IMR-90 (cell line): ENCODE results near the gene ILF2. TPM values are rescaled to one million over a fixed set of nuclear protein-coding genes. Genes with fewer than 3 reads are reported as not detected.

Source experiments
- ATAC-seq: fragments of 200-7000 bp; cut with Tn5 transposase; 2 replicates; pipeline ENCODE4 v1.9.1; 2020; ENCODE audit warnings: low read depth, mild to moderate bottlenecking, moderate library complexity
- BruUV-seq: library from RNA; stranded (reverse); fragments of 400-500 nt; replicated peaks from 2 replicates; lab custom pipeline; 2021; lab: Mats Ljungman, UMichigan
- CTCF ChIA-PET: fragments of 300-600 bp; formaldehyde crosslinking; extraction: SDS; loops from one replicate; lab custom pipeline; 2021; ENCODE audit warnings: antibody characterized with exemption; lab: Yijun Ruan, JAX
- POLR2A ChIA-PET: fragments of 300-600 bp; sonication (Branson Sonifier 250); formaldehyde crosslinking; loops from one replicate; lab custom pipeline; 2022; ENCODE audit warnings: antibody characterized with exemption; ENCODE audit not compliant: unreplicated experiment; lab: Charles Lee
- DNase-seq: peaks from one replicate; pipeline ENCODE4 v3.0.0; 2013
- H2AFZ ChIP-seq: replicated peaks from 2 replicates; pipeline ENCODE3; 2013; ENCODE audit warnings: low read length, mild to moderate bottlenecking; ENCODE audit not compliant: poor library complexity
- H2AK5ac ChIP-seq: 2 replicates; pipeline ENCODE4 v1.6.1; 2013; ENCODE audit warnings: low read depth, low read length, inconsistent platforms
- H2AK9ac ChIP-seq: replicated peaks from 2 replicates; pipeline ENCODE3; 2013; ENCODE audit warnings: mild to moderate bottlenecking, low read depth, low read length, moderate library complexity; ENCODE audit not compliant: poor library complexity
- H2BK120ac ChIP-seq: 2 replicates; pipeline ENCODE4 v1.6.1; 2013; ENCODE audit warnings: low read depth, low read length, inconsistent platforms
- H2BK15ac ChIP-seq: 3 replicates; pipeline ENCODE4 v1.6.1; 2013; ENCODE audit warnings: low read depth, low read length, inconsistent platforms
- H2BK20ac ChIP-seq: 2 replicates; pipeline ENCODE4 v1.6.1; 2013; ENCODE audit warnings: low read depth, mild to moderate bottlenecking, inconsistent platforms, low read length, moderate library complexity
- H2BK5ac ChIP-seq: 2 replicates; pipeline ENCODE4 v1.6.1; 2013; ENCODE audit warnings: mild to moderate bottlenecking, low read depth, low read length, inconsistent platforms; ENCODE audit not compliant: poor library complexity, severe bottlenecking
- H3K14ac ChIP-seq: replicated peaks from 2 replicates; pipeline ENCODE4 v1.6.1; 2013; ENCODE audit warnings: low read depth, low read length, inconsistent platforms
- H3K18ac ChIP-seq: 2 replicates; pipeline ENCODE4 v1.6.1; 2013; ENCODE audit warnings: low read depth, low read length, control low read depth
- H3K23ac ChIP-seq: 2 replicates; pipeline ENCODE4 v1.6.1; 2013; ENCODE audit warnings: low read depth, low read length, inconsistent platforms
- H3K27ac ChIP-seq: 2 replicates; pipeline ENCODE4 v1.5.1; 2013; ENCODE audit warnings: mild to moderate bottlenecking, control low read depth, low read length; ENCODE audit not compliant: insufficient read depth
- H3K27me3 ChIP-seq: 2 replicates; pipeline ENCODE4 v1.6.1; 2013; ENCODE audit warnings: low read length; ENCODE audit not compliant: control insufficient read depth, insufficient read depth
- H3K36me3 ChIP-seq: 2 replicates; pipeline ENCODE4 v1.6.1; 2013; ENCODE audit warnings: low read length, mixed read lengths; ENCODE audit not compliant: control insufficient read depth, insufficient read depth
- H3K4ac ChIP-seq: 2 replicates; pipeline ENCODE4 v1.6.1; 2013; ENCODE audit warnings: low read depth, low read length, inconsistent platforms
- H3K4me1 ChIP-seq: 2 replicates; pipeline ENCODE4 v1.6.1; 2013; ENCODE audit warnings: low read length, mixed read lengths; ENCODE audit not compliant: control insufficient read depth, insufficient read depth
- H3K4me2 ChIP-seq: 2 replicates; pipeline ENCODE4 v1.6.1; 2013; ENCODE audit warnings: low read depth, mild to moderate bottlenecking, control low read depth, low read length, moderate library complexity
- H3K4me3 ChIP-seq: 2 replicates; pipeline ENCODE4 v1.5.1; 2013; ENCODE audit warnings: low read depth, mild to moderate bottlenecking, control low read depth, low read length, moderate library complexity; ENCODE audit not compliant: insufficient read depth
- H3K56ac ChIP-seq: 2 replicates; pipeline ENCODE4 v1.6.1; 2013; ENCODE audit warnings: low read length, inconsistent platforms; ENCODE audit not compliant: insufficient read depth; ENCODE audit errors: extremely low read depth
- H3K79me1 ChIP-seq, 2 experiments: 2 replicates each; pipeline ENCODE4 v1.6.1; 2013; ENCODE audit warnings: low read length in 2 of 2, inconsistent platforms in 1 of 2, low read depth in 1 of 2
- H3K9ac ChIP-seq: 2 replicates; pipeline ENCODE4 v1.6.1; 2013; ENCODE audit warnings: low read depth, low read length, control low read depth
- H3K9me1 ChIP-seq: 2 replicates; pipeline ENCODE4 v1.6.1; 2013; ENCODE audit warnings: low read length, inconsistent platforms; ENCODE audit not compliant: insufficient read depth
- H3K9me3 ChIP-seq: 2 replicates; pipeline ENCODE4 v1.6.1; 2013; ENCODE audit warnings: low read length; ENCODE audit not compliant: control insufficient read depth, insufficient read depth
- H4K20me1 ChIP-seq: 2 replicates; pipeline ENCODE4 v1.6.1; 2013; ENCODE audit warnings: low read length, inconsistent platforms; ENCODE audit not compliant: insufficient read depth
- H4K5ac ChIP-seq: 2 replicates; pipeline ENCODE4 v1.6.1; 2013; ENCODE audit warnings: mild to moderate bottlenecking, low read depth, low read length, control low read depth
- H4K8ac ChIP-seq, 2 experiments: 2 replicates each; pipeline ENCODE4 v1.6.1; 2013; ENCODE audit warnings: low read depth in 2 of 2, low read length in 2 of 2, control low read depth in 1 of 2, inconsistent platforms in 1 of 2
- H4K91ac ChIP-seq: 2 replicates; pipeline ENCODE4 v1.6.1; 2013; ENCODE audit warnings: low read depth, low read length, inconsistent platforms; ENCODE audit not compliant: insufficient read depth
- BHLHE40 ChIP-seq: fragments of 150-350 bp; IDR thresholded peaks from 2 replicates; pipeline ENCODE4 v1.6.1; 2016; ENCODE audit warnings: mild to moderate bottlenecking, low read depth, low read length
- CEBPB ChIP-seq: IDR thresholded peaks from 2 replicates; pipeline ENCODE4 v1.6.1; 2012; ENCODE audit warnings: low read depth, low read length, improper control_type of control experiment
- CHD1 ChIP-seq: IDR thresholded peaks from 2 replicates; pipeline ENCODE4 v1.6.1; 2012; ENCODE audit warnings: low read depth, low read length, improper control_type of control experiment
- MAFK ChIP-seq: IDR thresholded peaks from 2 replicates; pipeline ENCODE4 v1.6.1; 2012; ENCODE audit warnings: low read depth, low read length, improper control_type of control experiment
- MXI1 ChIP-seq: IDR thresholded peaks from 2 replicates; pipeline ENCODE4 v1.6.1; 2012; ENCODE audit warnings: low read depth, mild to moderate bottlenecking, low read length, moderate library complexity, borderline replicate concordance
- NFE2L2 ChIP-seq: fragments of 150-350 bp; IDR thresholded peaks from 2 replicates; pipeline ENCODE4 v1.6.1; 2016; ENCODE audit warnings: low read depth, mild to moderate bottlenecking, low read length
- POLR2A ChIP-seq: IDR thresholded peaks from 2 replicates; pipeline ENCODE4 v1.6.1; 2012; ENCODE audit warnings: mild to moderate bottlenecking, low read depth, low read length
- RAD21 ChIP-seq: IDR thresholded peaks from 2 replicates; pipeline ENCODE4 v1.6.1; 2012; ENCODE audit warnings: low read length, improper control_type of control experiment
- RFX5 ChIP-seq: IDR thresholded peaks from 2 replicates; pipeline ENCODE4 v1.8.0; 2012; ENCODE audit warnings: low read depth, mild to moderate bottlenecking, low read length, moderate library complexity
- SMC3 ChIP-seq: fragments of 150-350 bp; IDR thresholded peaks from 2 replicates; pipeline ENCODE4 v1.6.1; 2016; ENCODE audit warnings: low read depth, mild to moderate bottlenecking, antibody characterized with exemption, low read length, moderate library complexity
- WGBS, 2 experiments: methylation state at CpG; one replicate each; pipeline versions ENCODE4 v1.1.5 to v1.1.7; 2013; ENCODE audit warnings: missing lambda C conversion rate in 2 of 2; ENCODE audit not compliant: insufficient read length in 1 of 2; ENCODE audit errors: extremely low coverage in 2 of 2; 5-methylcytosine and 5-hydroxymethylcytosine counted together
- dilution Hi-C: fragments of 300-500 bp; cut with HindIII; formaldehyde crosslinking; loops from one replicate; pipeline ENCODE4 v1.14.3; 2018; ENCODE audit warnings: low sequenced_read_pairs; ENCODE audit not compliant: unreplicated experiment
- in situ Hi-C: fragments of 300-500 bp; cut with MboI; formaldehyde crosslinking; loops from 3 replicates; pipeline ENCODE4 v1.14.3; 2019; ENCODE audit warnings: low sequenced_read_pairs, inconsistent platforms, mixed read lengths
- intact Hi-C: fragments of 100-400 bp; cut with micrococcal nuclease; formaldehyde crosslinking; loops from 2 replicates; pipeline ENCODE4 v1.10.0; 2022
- polyA plus RNA-seq, 3 experiments: library from polyadenylated mRNA; depleted of rRNA; stranded (reverse); fragments of >200 nt; gene quantifications; 2 replicates each; pipeline ENCODE4 v1.2.3, GENCODE V29; 2012; ENCODE audit warnings: low replicate concordance in 1 of 3
- total RNA-seq: library from RNA; depleted of rRNA; stranded (reverse); fragments of >200 nt; gene quantifications from 2 replicates; pipeline ENCODE4 v1.2.3, GENCODE V29; 2012
- TF ChIP-seq, protein P1 (sequence below): fragments of 150-350 bp; IDR thresholded peaks from 2 replicates; pipeline ENCODE4 v1.6.1; 2016; ENCODE audit warnings: low read depth, mild to moderate bottlenecking, low read length, moderate library complexity, borderline replicate concordance
- TF ChIP-seq, protein P2 (sequence below): conservative IDR thresholded peaks from 2 replicates; pipeline ENCODE4 v1.5.1; 2012; ENCODE audit warnings: mild to moderate bottlenecking, low read depth, low read length, improper control_type of control experiment

Gene ILF2
- total and polyA plus RNA-seq, 2 of the 4 experiments (the other 2 are of a cell fraction), result 273 to 504 TPM

DNA sequence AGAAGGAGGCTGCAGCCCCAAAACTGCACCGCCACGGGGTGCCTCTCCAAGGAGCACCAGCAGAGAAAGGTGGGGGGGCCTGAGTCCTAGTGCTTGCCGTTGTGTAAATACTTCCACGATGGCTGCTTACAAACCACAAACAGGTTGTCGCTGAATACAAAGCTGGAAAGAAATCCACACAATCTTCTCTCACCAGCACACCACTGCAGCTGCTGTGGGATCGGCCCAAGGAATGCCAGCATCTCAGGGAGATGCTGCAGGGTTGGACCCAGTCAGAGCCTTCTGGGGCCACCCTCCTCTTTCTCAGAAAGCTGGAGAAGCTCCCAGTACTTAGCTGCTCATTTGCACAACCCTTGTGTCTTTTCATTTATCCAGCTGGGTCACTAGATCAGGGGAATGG lies 51.6 kb downstream of the ILF2 start:
- Histone ChIP-seq H2BK15ac (no peak overlapping the region), H3K18ac (no peak overlapping the region), H2BK120ac (no peak overlapping the region), H3K9ac (no peak overlapping the region), H3K9me1 (0 out of 2 replicates have a peak, but pooled peaks cover 4% of the 10 kb centered on the region), H3K56ac (no peak overlapping the region), H2BK5ac (no peak overlapping the region), H3K27me3 (no peaks in the 10 kb centered on the region), H3K14ac (no peak overlapping the region), H4K5ac (no peak overlapping the region), H3K4me1 (peaks cover 3% of the 10 kb centered on the region; the same call in 1 of the 2 replicates), H3K9me3 (no peaks in the 10 kb centered on the region), H4K91ac (no peak overlapping the region), H3K4me3 (no peak overlapping the region), H2AFZ (no peak overlapping the region), H2AK9ac (no peak overlapping the region), H3K23ac (no peak overlapping the region), H2AK5ac (no peak overlapping the region), H3K79me1 (peaks cover 7 to 16% of the 10 kb centered on the region in 2 experiments; a peak in 3 of 4 replicates), H3K4ac (no peak overlapping the region), H4K20me1 (no peaks in the 10 kb centered on the region), H3K27ac (no peak overlapping the region), H3K36me3 (peaks cover 24% of the 10 kb centered on the region), H3K4me2 (no peak overlapping the region), H2BK20ac (no peak overlapping the region), H4K8ac (no peak overlapping the region)
- dilution Hi-C loops (no loop called here), in situ Hi-C loops (no loop called here), intact Hi-C loops (no loop called here)
- ChIA-PET POLR2A (interaction anchor here (0.6 kb wide), 1 partner anchor 8 kb away, joined by 3 read pairs; the partner anchor contains the start of gene S100A13), CTCF (interaction anchor here (2.3 to 2.5 kb wide), 2 partner anchors 14 to 47 kb away, joined by 6 to 15 read pairs; partner anchors contain the start of gene CHTOP)
- BruUV-seq, result no TSS peak
- WGBS, 2 experiments, result 90% methylated on average over 3 of the region's 6 CpGs; no CpG with 5 or more reads in 1 of the 2 experiments
- no peak for DNase-seq
- no peak for ATAC-seq
- TF ChIP-seq POLR2A (no peak), BHLHE40 (no peak), MXI1 (no peak), RAD21 (no peak), MAFK (no peak), SMC3 (no peak), CHD1 (no peak), CEBPB (no peak), RFX5 (no peak), NFE2L2 (no peak)
- TF ChIP-seq, protein P1, sequence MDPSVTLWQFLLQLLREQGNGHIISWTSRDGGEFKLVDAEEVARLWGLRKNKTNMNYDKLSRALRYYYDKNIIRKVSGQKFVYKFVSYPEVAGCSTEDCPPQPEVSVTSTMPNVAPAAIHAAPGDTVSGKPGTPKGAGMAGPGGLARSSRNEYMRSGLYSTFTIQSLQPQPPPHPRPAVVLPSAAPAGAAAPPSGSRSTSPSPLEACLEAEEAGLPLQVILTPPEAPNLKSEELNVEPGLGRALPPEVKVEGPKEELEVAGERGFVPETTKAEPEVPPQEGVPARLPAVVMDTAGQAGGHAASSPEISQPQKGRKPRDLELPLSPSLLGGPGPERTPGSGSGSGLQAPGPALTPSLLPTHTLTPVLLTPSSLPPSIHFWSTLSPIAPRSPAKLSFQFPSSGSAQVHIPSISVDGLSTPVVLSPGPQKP, result no peak
- TF ChIP-seq, protein P2, sequence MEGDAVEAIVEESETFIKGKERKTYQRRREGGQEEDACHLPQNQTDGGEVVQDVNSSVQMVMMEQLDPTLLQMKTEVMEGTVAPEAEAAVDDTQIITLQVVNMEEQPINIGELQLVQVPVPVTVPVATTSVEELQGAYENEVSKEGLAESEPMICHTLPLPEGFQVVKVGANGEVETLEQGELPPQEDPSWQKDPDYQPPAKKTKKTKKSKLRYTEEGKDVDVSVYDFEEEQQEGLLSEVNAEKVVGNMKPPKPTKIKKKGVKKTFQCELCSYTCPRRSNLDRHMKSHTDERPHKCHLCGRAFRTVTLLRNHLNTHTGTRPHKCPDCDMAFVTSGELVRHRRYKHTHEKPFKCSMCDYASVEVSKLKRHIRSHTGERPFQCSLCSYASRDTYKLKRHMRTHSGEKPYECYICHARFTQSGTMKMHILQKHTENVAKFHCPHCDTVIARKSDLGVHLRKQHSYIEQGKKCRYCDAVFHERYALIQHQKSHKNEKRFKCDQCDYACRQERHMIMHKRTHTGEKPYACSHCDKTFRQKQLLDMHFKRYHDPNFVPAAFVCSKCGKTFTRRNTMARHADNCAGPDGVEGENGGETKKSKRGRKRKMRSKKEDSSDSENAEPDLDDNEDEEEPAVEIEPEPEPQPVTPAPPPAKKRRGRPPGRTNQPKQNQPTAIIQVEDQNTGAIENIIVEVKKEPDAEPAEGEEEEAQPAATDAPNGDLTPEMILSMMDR, result no peak
